H1 (cell line): ENCODE measurements around the gene DMBT1. TPM values are rescaled to one million over a fixed set of nuclear protein-coding genes. Genes with fewer than 3 reads are reported as not detected.

Experiments
- CHD1 ChIP-seq: IDR thresholded peaks from 2 replicates; pipeline ENCODE4 v1.6.1; 2012; ENCODE audit warnings: low read depth, low read length, improper control_type of control experiment
- NRF1 ChIP-seq: IDR thresholded peaks from 2 replicates; pipeline ENCODE4 v1.6.1; 2011; ENCODE audit warnings: mild to moderate bottlenecking, low read depth, low read length, improper control_type of control experiment
- TBP ChIP-seq: IDR thresholded peaks from 2 replicates; pipeline ENCODE4 v1.6.1; 2011; ENCODE audit warnings: low read depth, low read length, improper control_type of control experiment
- YY1 ChIP-seq: IDR thresholded peaks from 2 replicates; pipeline ENCODE4 v1.6.1; 2011; ENCODE audit warnings: low read depth, mild to moderate bottlenecking, low read length
- polyA plus RNA-seq, 7 experiments: library from polyadenylated mRNA; depleted of rRNA in 3 of 7; stranded (reverse) in 5 of 7; unstranded in 2 of 7; fragments of >200 nt in 5 of 7; fragments of 200-250 nt in 2 of 7; gene quantifications; 1 replicate in 5 of 7; 2 replicates in 1 of 7; 4 replicates in 1 of 7; pipeline versions ENCODE4 v1.2.1 to v1.2.3, GENCODE V29; 2011 to 2013; ENCODE audit warnings: missing spikeins in 2 of 7, mixed read lengths in 2 of 7
- total RNA-seq: library from RNA; stranded (reverse); fragmentation: NEBNext Ultra II Directional; extraction: Animal tissue kit (Norgen Biotek cat#: 25700); gene quantifications from 2 replicates; pipeline ENCODE4 v1.2.1, GENCODE V29; 2021
- TF ChIP-seq, protein P1 (sequence below): IDR thresholded peaks from 2 replicates; pipeline ENCODE4 v1.6.1; 2011; ENCODE audit warnings: low read depth, mild to moderate bottlenecking, low read length; ENCODE audit not compliant: insufficient read depth

DMBT1 gene
- total and polyA plus RNA-seq, 2 of the 8 experiments (the other 6 are each of a cell fraction or from before 2014, with no cell fraction given): 0.03 TPM; not detected in 1

GRCh38 chr10:122559228-122559627 is 1.3 kb upstream of the DMBT1 start (continued):
- TF ChIP-seq, protein P1, sequence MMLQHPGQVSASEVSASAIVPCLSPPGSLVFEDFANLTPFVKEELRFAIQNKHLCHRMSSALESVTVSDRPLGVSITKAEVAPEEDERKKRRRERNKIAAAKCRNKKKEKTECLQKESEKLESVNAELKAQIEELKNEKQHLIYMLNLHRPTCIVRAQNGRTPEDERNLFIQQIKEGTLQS: no peak
- TF ChIP-seq CHD1 (no peak), TBP (no peak), YY1 (no peak), NRF1 (no peak)
- TF ChIP-seq, all 59 proteins: peak for 0
